HCT116 (cell line): ENCODE results near the gene ACAP3. TPM values are rescaled to one million over a fixed set of nuclear protein-coding genes. Genes with fewer than 3 reads are reported as not detected.

Source experiments
- ATAC-seq: fragments of 200-7000 bp; cut with Tn5 transposase; 2 replicates; pipeline ENCODE4 v1.9.1; 2020; ENCODE audit warnings: mild to moderate bottlenecking, moderate library complexity
- BruUV-seq: library from RNA; stranded (reverse); fragments of 400-500 nt; replicated peaks from 2 replicates; lab custom pipeline; 2021; lab: Mats Ljungman, UMichigan
- CTCF ChIA-PET: fragments of 300-600 bp; sonication (Branson Sonifier 250); formaldehyde crosslinking; loops from one replicate; lab custom pipeline; 2021; ENCODE audit warnings: antibody characterized with exemption; lab: Charles Lee
- POLR2A ChIA-PET: fragments of 300-600, 350-600 bp; sonication (Branson Sonifier 250); formaldehyde crosslinking; loops from one replicate; lab custom pipeline; 2021; ENCODE audit warnings: antibody characterized with exemption; lab: Charles Lee
- RAD21 ChIA-PET, 2 experiments: fragments of 300-600 bp; sonication (Branson Sonifier 250); formaldehyde crosslinking; loops; one replicate each; lab custom pipeline; 2023; ENCODE audit warnings: low total read pairs in 2 of 2; ENCODE audit not compliant: uncharacterized antibody in 2 of 2, unreplicated experiment in 2 of 2, low non-redundant PET in 1 of 2; lab: Charles Lee
- DNase-seq: peaks from one replicate; pipeline ENCODE4 v3.0.0-alpha.2; 2010; ENCODE audit warnings: low read depth, low spot score
- H2AFZ ChIP-seq: fragments of 200-600 bp; shearing (Covaris generic), sonication (generic); 2 replicates; pipeline ENCODE4 v1.6.1; 2017; ENCODE audit warnings: low read depth, mixed run types, mixed read lengths, antibody characterized with exemption, low read length; ENCODE audit not compliant: poor library complexity, severe bottlenecking
- H3K27ac ChIP-seq: 2 replicates; pipeline ENCODE4 v1.5.1; 2012; ENCODE audit warnings: low read depth, low read length
- H3K27me3 ChIP-seq: fragments of 200-600 bp; sonication (generic); 2 replicates; pipeline ENCODE4 v1.6.1; 2016; ENCODE audit warnings: mixed run types, low read length, mixed read lengths; ENCODE audit not compliant: insufficient read depth
- H3K36me3 ChIP-seq, 2 experiments: fragments of 200-500 bp in 1 of 2; fragments of 200-600 bp in 1 of 2; sonication (Bioruptor generic) in 1 of 2; sonication (generic) in 1 of 2; 2 replicates each; pipeline versions ENCODE4 v1.5.1 to v1.6.1; 2014 to 2016; ENCODE audit warnings: low read length in 2 of 2, inconsistent platforms in 1 of 2, mixed read lengths in 1 of 2, mixed run types in 1 of 2; ENCODE audit not compliant: insufficient read depth in 2 of 2, control insufficient read depth in 1 of 2
- H3K4me1 ChIP-seq, 2 experiments: fragments of 200-600 bp in 1 of 2; sonication (generic) in 1 of 2; 2 replicates each; pipeline versions ENCODE4 v1.5.1 to v1.6.1; 2012 to 2017; ENCODE audit warnings: low read length in 2 of 2, inconsistent platforms in 1 of 2, mild to moderate bottlenecking in 1 of 2, mixed read lengths in 1 of 2, mixed run types in 1 of 2, moderate library complexity in 1 of 2; ENCODE audit not compliant: insufficient read depth in 2 of 2, control insufficient read depth in 1 of 2
- H3K4me2 ChIP-seq: fragments of 200-600 bp; sonication (generic); 2 replicates; pipeline ENCODE4 v1.6.1; 2017; ENCODE audit warnings: mixed run types, low read length, mixed read lengths
- H3K4me3 ChIP-seq, 2 experiments: fragments of 200-600 bp in 1 of 2; sonication (generic) in 1 of 2; replicated peaks in 1 of 2; 2 replicates each; pipeline ENCODE4 v1.5.1; 2011 to 2016; ENCODE audit warnings: low read length in 2 of 2, control low read depth in 1 of 2, low read depth in 1 of 2, mild to moderate bottlenecking in 1 of 2, mixed read lengths in 1 of 2, mixed run types in 1 of 2
- H3K79me2 ChIP-seq: fragments of 200-600 bp; sonication (generic); 2 replicates; pipeline ENCODE4 v1.6.1; 2017; ENCODE audit warnings: mild to moderate bottlenecking, mixed run types, low read length, moderate library complexity, mixed read lengths; ENCODE audit not compliant: insufficient read depth
- H3K9ac ChIP-seq: fragments of 200-600 bp; sonication (generic); 2 replicates; pipeline ENCODE4 v1.6.1; 2016; ENCODE audit warnings: low read length, mixed read lengths
- H3K9me2 ChIP-seq: fragments of 200-600 bp; sonication (generic), shearing (Covaris generic); 2 replicates; pipeline ENCODE4 v1.6.1; 2017; ENCODE audit warnings: mixed run types, mild to moderate bottlenecking, moderate library complexity; ENCODE audit not compliant: insufficient read depth
- H3K9me3 ChIP-seq, 2 experiments: fragments of 200-500 bp in 1 of 2; fragments of 200-600 bp in 1 of 2; sonication (Bioruptor generic) in 1 of 2; sonication (generic) in 1 of 2; 2 replicates each; pipeline ENCODE4 v1.6.1; 2014 to 2017; ENCODE audit warnings: low read length in 2 of 2, mixed read lengths in 2 of 2, inconsistent platforms in 1 of 2, low read depth in 1 of 2, mild to moderate bottlenecking in 1 of 2, mixed run types in 1 of 2, moderate library complexity in 1 of 2; ENCODE audit not compliant: control insufficient read depth in 1 of 2, insufficient read depth in 1 of 2
- H4K20me1 ChIP-seq: fragments of 200-600 bp; sonication (generic), shearing (Covaris generic); 2 replicates; pipeline ENCODE4 v1.6.1; 2017; ENCODE audit warnings: mixed run types, mild to moderate bottlenecking, moderate library complexity; ENCODE audit not compliant: insufficient read depth
- ATF3 ChIP-seq: IDR thresholded peaks from 2 replicates; pipeline ENCODE4 v1.6.1; 2012
- CEBPB ChIP-seq: IDR thresholded peaks from 2 replicates; pipeline ENCODE4 v1.6.1; 2012; ENCODE audit warnings: low read depth
- EGR1 ChIP-seq: IDR thresholded peaks from 2 replicates; pipeline ENCODE4 v1.6.1; 2012; ENCODE audit warnings: low read depth
- ELF1 ChIP-seq: IDR thresholded peaks from 2 replicates; pipeline ENCODE4 v1.6.1; 2012; ENCODE audit warnings: low read depth, borderline replicate concordance
- EZH2 ChIP-seq: fragments of 200-600 bp; sonication (generic); IDR thresholded peaks from 2 replicates; pipeline ENCODE4 v1.6.1; 2017; ENCODE audit warnings: antibody characterized with exemption, mixed run types
- EZH2phosphoT487 ChIP-seq: fragments of 200-600 bp; IDR thresholded peaks from 2 replicates; pipeline ENCODE4 v1.6.1; 2018; ENCODE audit warnings: antibody characterized with exemption, borderline replicate concordance
- FOSL1 ChIP-seq: IDR thresholded peaks from 2 replicates; pipeline ENCODE4 v1.6.1; 2012; ENCODE audit warnings: low read depth
- MAX ChIP-seq: IDR thresholded peaks from 2 replicates; pipeline ENCODE4 v1.6.1; 2012
- POLR2A ChIP-seq: IDR thresholded peaks from 2 replicates; pipeline ENCODE4 v1.7.0; 2011; ENCODE audit warnings: borderline replicate concordance; ENCODE audit not compliant: insufficient read depth, insufficient read length; ENCODE audit errors: extremely low read depth
- RAD21 ChIP-seq: IDR thresholded peaks from 2 replicates; pipeline ENCODE4 v1.6.1; 2012; ENCODE audit warnings: low read depth, mild to moderate bottlenecking
- SIN3A ChIP-seq: IDR thresholded peaks from 2 replicates; pipeline ENCODE4 v1.6.1; 2012; ENCODE audit warnings: low read depth
- SP1 ChIP-seq: IDR thresholded peaks from 2 replicates; pipeline ENCODE4 v1.6.1; 2012; ENCODE audit warnings: low read depth
- SRF ChIP-seq: IDR thresholded peaks from 2 replicates; pipeline ENCODE4 v1.6.1; 2012; ENCODE audit warnings: low read depth
- TCF7L2 ChIP-seq: IDR thresholded peaks from 2 replicates; pipeline ENCODE4 v1.7.0; 2011; ENCODE audit warnings: borderline replicate concordance, inconsistent platforms; ENCODE audit not compliant: insufficient read depth, insufficient read length; ENCODE audit errors: extremely low read depth
- ZBTB33 ChIP-seq: IDR thresholded peaks from 2 replicates; pipeline ENCODE4 v1.6.1; 2011; ENCODE audit warnings: mild to moderate bottlenecking, low read length, moderate library complexity; ENCODE audit not compliant: insufficient replicate concordance; ENCODE audit errors: extremely low read depth
- ZFX ChIP-seq: fragments of 450-650 bp; IDR thresholded peaks from 2 replicates; pipeline ENCODE4 v1.6.1; 2017
- ZNF274 ChIP-seq: fragments of 200-500 bp; sonication (Bioruptor generic); IDR thresholded peaks from 2 replicates; pipeline ENCODE4 v1.6.1; 2014; ENCODE audit warnings: mild to moderate bottlenecking, low read depth, low read length, inconsistent platforms
- intact Hi-C: fragments of 100-400 bp; cut with micrococcal nuclease; formaldehyde crosslinking; loops from 2 replicates; pipeline ENCODE4 v1.10.0; 2022
- total RNA-seq: library from RNA; stranded (reverse); gene quantifications from one replicate; pipeline ENCODE4 v1.2.1, GENCODE V29; 2021; ENCODE audit not compliant: unreplicated experiment
- TF ChIP-seq, protein P1 (sequence below): IDR thresholded peaks from 2 replicates; pipeline ENCODE4 v1.6.1; 2012; ENCODE audit warnings: low read depth
- TF ChIP-seq, protein P2 (sequence below), 3 experiments: fragments of 200-600 bp in 1 of 3; sonication (generic) in 1 of 3; IDR thresholded peaks in 2 of 3; conservative IDR thresholded peaks in 1 of 3; 2 replicates each; pipeline ENCODE4 v1.5.1; 2012 to 2017; ENCODE audit warnings: low read depth in 2 of 3, low read length in 2 of 3, antibody characterized with exemption in 1 of 3, borderline replicate concordance in 1 of 3, control low read depth in 1 of 3, mild to moderate bottlenecking in 1 of 3, mixed read lengths in 1 of 3, mixed run types in 1 of 3, moderate library complexity in 1 of 3; ENCODE audit not compliant: insufficient read depth in 1 of 3

Gene ACAP3
- total RNA-seq, 1 experiment from 2014 or later = 38.8 TPM

DNA sequence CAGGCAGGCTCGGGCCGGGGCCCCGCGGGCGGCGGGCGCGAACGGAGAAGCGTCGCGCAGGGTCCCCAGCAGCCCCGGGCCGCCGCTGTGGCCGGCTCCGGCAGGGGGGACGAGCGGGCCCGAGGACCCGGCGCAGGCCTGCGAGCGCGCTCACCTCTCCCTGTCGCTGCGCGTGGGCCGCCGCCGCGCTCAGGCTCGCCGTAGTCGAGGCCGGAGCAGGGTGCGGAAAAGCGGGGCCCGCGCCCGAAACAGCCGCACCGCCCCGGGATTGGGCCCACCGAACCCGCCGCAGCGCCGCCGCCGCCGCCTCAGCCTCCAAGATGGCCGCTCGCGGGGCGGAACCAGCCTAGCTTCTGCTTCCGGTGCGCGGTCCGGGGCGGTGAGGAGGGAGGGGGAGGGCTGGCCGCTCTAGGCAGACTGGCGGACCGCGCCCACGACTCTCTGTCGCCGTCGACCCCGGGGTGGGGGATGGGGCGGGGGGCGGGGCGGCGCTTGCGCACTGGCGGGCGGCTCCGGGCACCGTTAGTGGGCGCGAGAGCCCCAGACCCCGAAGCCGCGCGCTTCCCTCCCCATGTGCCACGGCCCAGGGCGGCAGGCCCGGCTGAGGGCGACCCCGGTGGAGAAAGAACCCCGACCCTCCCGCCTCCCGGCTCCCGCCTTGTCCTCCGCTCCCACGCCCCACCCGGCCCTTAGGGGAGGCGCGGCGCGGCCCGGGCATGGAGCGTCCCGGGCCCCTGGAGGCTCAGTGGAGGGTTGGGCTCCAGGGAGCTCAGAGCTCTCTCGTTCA is 34.0 kb downstream of the ACAP3 start, which contains the start of gene UBE2J2:
TSS of gene UBE2J2 (minus strand) at position 343 of the 787 bp plus-strand sequence. CDS start 5,862 bp downstream, outside the sequence.
- no TSS peak for BruUV-seq
- H2AFZ ChIP-seq = no peak within 1 kb of the TSS
- TF ChIP-seq RAD21 = no peak
- no peak for TF ChIP-seq EZH2phosphoT487
- no peak for TF ChIP-seq FOSL1
- TF ChIP-seq TCF7L2 = no peak
- TF ChIP-seq ATF3 = no peak
- TF ChIP-seq, protein P1, sequence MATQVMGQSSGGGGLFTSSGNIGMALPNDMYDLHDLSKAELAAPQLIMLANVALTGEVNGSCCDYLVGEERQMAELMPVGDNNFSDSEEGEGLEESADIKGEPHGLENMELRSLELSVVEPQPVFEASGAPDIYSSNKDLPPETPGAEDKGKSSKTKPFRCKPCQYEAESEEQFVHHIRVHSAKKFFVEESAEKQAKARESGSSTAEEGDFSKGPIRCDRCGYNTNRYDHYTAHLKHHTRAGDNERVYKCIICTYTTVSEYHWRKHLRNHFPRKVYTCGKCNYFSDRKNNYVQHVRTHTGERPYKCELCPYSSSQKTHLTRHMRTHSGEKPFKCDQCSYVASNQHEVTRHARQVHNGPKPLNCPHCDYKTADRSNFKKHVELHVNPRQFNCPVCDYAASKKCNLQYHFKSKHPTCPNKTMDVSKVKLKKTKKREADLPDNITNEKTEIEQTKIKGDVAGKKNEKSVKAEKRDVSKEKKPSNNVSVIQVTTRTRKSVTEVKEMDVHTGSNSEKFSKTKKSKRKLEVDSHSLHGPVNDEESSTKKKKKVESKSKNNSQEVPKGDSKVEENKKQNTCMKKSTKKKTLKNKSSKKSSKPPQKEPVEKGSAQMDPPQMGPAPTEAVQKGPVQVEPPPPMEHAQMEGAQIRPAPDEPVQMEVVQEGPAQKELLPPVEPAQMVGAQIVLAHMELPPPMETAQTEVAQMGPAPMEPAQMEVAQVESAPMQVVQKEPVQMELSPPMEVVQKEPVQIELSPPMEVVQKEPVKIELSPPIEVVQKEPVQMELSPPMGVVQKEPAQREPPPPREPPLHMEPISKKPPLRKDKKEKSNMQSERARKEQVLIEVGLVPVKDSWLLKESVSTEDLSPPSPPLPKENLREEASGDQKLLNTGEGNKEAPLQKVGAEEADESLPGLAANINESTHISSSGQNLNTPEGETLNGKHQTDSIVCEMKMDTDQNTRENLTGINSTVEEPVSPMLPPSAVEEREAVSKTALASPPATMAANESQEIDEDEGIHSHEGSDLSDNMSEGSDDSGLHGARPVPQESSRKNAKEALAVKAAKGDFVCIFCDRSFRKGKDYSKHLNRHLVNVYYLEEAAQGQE = no peak
- TF ChIP-seq ZFX = peak; percentile 98; the same call in 1 of the 2 replicates
- TF ChIP-seq SIN3A = no peak
- peak; percentile 48 for TF ChIP-seq MAX
- peak; percentile 67 for TF ChIP-seq EGR1
- TF ChIP-seq SRF = no peak
- TF ChIP-seq ELF1 = no peak
- TF ChIP-seq SP1 = peak; percentile 57
- TF ChIP-seq ZNF274 = no peak
- no peak for TF ChIP-seq ZBTB33
- peak; percentile 46 for TF ChIP-seq POLR2A
- no peak for TF ChIP-seq EZH2
- TF ChIP-seq, protein P2, sequence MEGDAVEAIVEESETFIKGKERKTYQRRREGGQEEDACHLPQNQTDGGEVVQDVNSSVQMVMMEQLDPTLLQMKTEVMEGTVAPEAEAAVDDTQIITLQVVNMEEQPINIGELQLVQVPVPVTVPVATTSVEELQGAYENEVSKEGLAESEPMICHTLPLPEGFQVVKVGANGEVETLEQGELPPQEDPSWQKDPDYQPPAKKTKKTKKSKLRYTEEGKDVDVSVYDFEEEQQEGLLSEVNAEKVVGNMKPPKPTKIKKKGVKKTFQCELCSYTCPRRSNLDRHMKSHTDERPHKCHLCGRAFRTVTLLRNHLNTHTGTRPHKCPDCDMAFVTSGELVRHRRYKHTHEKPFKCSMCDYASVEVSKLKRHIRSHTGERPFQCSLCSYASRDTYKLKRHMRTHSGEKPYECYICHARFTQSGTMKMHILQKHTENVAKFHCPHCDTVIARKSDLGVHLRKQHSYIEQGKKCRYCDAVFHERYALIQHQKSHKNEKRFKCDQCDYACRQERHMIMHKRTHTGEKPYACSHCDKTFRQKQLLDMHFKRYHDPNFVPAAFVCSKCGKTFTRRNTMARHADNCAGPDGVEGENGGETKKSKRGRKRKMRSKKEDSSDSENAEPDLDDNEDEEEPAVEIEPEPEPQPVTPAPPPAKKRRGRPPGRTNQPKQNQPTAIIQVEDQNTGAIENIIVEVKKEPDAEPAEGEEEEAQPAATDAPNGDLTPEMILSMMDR (IDR thresholded peaks at IDR 0.05 in 2 of 3, conservative IDR thresholded peaks at IDR 0.05 in 1 of 3; ENCODE audit: borderline replicate concordance in 1 of 3, insufficient read depth in 1 of 3, low read depth in 2 of 3, low read length in 2 of 3) = no peak
- TF ChIP-seq CEBPB = no peak

More for the DNA sequence above, 34.0 kb downstream of the ACAP3 start, which contains the start of gene UBE2J2:
- no peaks in the 10 kb centered on the region for H3K9me3 ChIP-seq
- H3K27me3 ChIP-seq = no peaks in the 10 kb centered on the region
- peak; percentile 67 for DNase-seq
- POLR2A ChIA-PET = interaction anchor here (0.6 to 1.2 kb wide), 3 partner anchors 10 to 260 kb away, joined by 4 to 5 read pairs (median 4); partner anchors contain the start of gene ISG15
- peaks cover 15 to 34% of the 10 kb centered on the region in 2 experiments; a peak in 3 of 4 replicates for H3K4me1 ChIP-seq
- CTCF ChIA-PET = no interaction called here
- peak within 1 kb of the TSS; percentile 95 for H3K9ac ChIP-seq
- RAD21 ChIA-PET = interaction anchor here in 1 of 2 experiments (0.6 to 1.0 kb wide), 3 partner anchors 18 to 202 kb away, joined by 3 to 4 read pairs (median 3); no protein-coding TSS in a partner anchor
- intact Hi-C loops = no loop called here
- H4K20me1 ChIP-seq = no peaks in the 10 kb centered on the region
- ATAC-seq = peak; percentile 91
- peaks cover 43% of the 10 kb centered on the region for H3K79me2 ChIP-seq
- peak within 1 kb of the TSS; percentile 87 to 95 for H3K4me3 ChIP-seq
- H3K4me2 ChIP-seq = peak within 1 kb of the TSS; percentile 93
- H3K36me3 ChIP-seq = peaks cover 0 to 4% of the 10 kb centered on the region in 2 experiments; a peak in 1 of 4 replicates
- peak within 1 kb of the TSS; percentile 94 for H3K27ac ChIP-seq
- no peaks in the 10 kb centered on the region for H3K9me2 ChIP-seq
